Breast epithelium (tissue), 4 donors: ENCODE data around the gene ABCC6. TPM values are rescaled to one million over a fixed set of nuclear protein-coding genes. Genes with fewer than 3 reads are reported as not detected.

Experiments
- DNase-seq, 2 donors: peaks; one replicate each; pipeline ENCODE4 v3.0.0-alpha.2; 2019; ENCODE audit warnings: low spot score in 2 of 2
- H3K27ac ChIP-seq, 2 donors: fragments of 200-600 bp; sonication (generic) in 1 of 2; one replicate each; pipeline ENCODE4 v1.5.1; 2016 to 2019; ENCODE audit warnings: mild to moderate bottlenecking in 1 of 2
- H3K27me3 ChIP-seq, 2 donors: fragments of 200-600 bp; sonication (generic) in 1 of 2; one replicate each; pipeline versions ENCODE4 v1.5.1 to v1.6.0; 2017 to 2019; ENCODE audit warnings: control low read depth in 1 of 2, mild to moderate bottlenecking in 1 of 2
- H3K36me3 ChIP-seq: fragments of 200-600 bp; one replicate; pipeline ENCODE4 v1.5.1; 2019
- H3K4me1 ChIP-seq, 2 donors: fragments of 200-600 bp; sonication (generic); one replicate each; pipeline ENCODE4 v1.5.1; 2016 to 2019; ENCODE audit warnings: control low read depth in 1 of 2
- H3K4me3 ChIP-seq, 3 donors: fragments of 200-600 bp; sonication (generic); 1 replicate in 2 of 3; 2 replicates in 1 of 3; pipeline ENCODE4 v1.5.1; 2016 to 2019; ENCODE audit warnings: mild to moderate bottlenecking in 3 of 3, moderate library complexity in 2 of 3
- H3K9me3 ChIP-seq, 2 donors: fragments of 200-600 bp; sonication (generic) in 1 of 2; one replicate each; pipeline ENCODE4 v1.5.1; 2016 to 2019; ENCODE audit warnings: control low read depth in 1 of 2
- POLR2A ChIP-seq: fragments of 450-650 bp; IDR thresholded peaks from one replicate; pipeline ENCODE4 v1.6.1; 2016; ENCODE audit warnings: antibody characterized with exemption, mild to moderate bottlenecking, moderate library complexity
- POLR2AphosphoS5 ChIP-seq, 3 donors: sonication (generic); formaldehyde crosslinking; IDR thresholded peaks; one replicate each; pipeline ENCODE4 v1.6.1; 2017; ENCODE audit warnings: antibody characterized with exemption in 3 of 3
- intact Hi-C: fragments of 100-400 bp; cut with DNase I; formaldehyde crosslinking; loops from one replicate; pipeline ENCODE4 v1.15.1; 2023; ENCODE audit warnings: low total_unique reads
- total RNA-seq, 3 donors: library from RNA; depleted of rRNA; stranded (reverse); fragments of >200 nt; gene quantifications; one replicate each; pipeline ENCODE4 v1.1.0, GENCODE V29; 2016
- TF ChIP-seq, protein P1 (sequence below), 3 donors: fragments of 450-650 bp; IDR thresholded peaks; one replicate each; pipeline ENCODE4 v1.5.1; 2016 to 2017; ENCODE audit warnings: antibody characterized with exemption in 3 of 3, mild to moderate bottlenecking in 3 of 3, moderate library complexity in 3 of 3

Gene ABCC6
- total RNA-seq, 3 donors from 2014 or later: 3.6 to 4.2 (median 3.8) TPM

DNA sequence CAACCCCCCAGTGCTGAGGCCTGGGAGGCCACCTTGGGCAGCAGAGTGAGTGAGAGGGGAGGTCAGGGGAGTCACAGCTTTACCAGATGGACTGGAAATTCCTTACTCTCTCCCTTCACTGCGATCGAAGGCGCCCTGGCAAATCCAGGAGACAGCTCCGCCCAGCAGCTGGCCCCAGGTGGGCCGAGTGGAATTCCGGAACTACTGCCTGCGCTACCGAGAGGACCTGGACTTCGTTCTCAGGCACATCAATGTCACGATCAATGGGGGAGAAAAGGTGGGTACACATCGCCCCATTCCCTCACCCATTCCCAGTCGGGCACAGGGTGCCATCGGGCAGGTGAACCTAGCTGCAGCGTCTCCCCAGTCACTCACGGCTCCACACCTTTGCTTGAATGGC, 91.6 kb downstream of the ABCC6 start:
- TF ChIP-seq, protein P1, sequence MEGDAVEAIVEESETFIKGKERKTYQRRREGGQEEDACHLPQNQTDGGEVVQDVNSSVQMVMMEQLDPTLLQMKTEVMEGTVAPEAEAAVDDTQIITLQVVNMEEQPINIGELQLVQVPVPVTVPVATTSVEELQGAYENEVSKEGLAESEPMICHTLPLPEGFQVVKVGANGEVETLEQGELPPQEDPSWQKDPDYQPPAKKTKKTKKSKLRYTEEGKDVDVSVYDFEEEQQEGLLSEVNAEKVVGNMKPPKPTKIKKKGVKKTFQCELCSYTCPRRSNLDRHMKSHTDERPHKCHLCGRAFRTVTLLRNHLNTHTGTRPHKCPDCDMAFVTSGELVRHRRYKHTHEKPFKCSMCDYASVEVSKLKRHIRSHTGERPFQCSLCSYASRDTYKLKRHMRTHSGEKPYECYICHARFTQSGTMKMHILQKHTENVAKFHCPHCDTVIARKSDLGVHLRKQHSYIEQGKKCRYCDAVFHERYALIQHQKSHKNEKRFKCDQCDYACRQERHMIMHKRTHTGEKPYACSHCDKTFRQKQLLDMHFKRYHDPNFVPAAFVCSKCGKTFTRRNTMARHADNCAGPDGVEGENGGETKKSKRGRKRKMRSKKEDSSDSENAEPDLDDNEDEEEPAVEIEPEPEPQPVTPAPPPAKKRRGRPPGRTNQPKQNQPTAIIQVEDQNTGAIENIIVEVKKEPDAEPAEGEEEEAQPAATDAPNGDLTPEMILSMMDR (IDR thresholded peaks at IDR 0.05): no peak
- TF ChIP-seq POLR2AphosphoS5 (IDR thresholded peaks at IDR 0.05) (no peak), POLR2A (no peak)
- intact Hi-C loops: no loop called here
- Histone ChIP-seq H3K4me3 (no peak overlapping the region), H3K9me3 (no peaks in the 10 kb centered on the region), H3K4me1 (no peaks in the 10 kb centered on the region), H3K27me3 (no peaks in the 10 kb centered on the region), H3K36me3 (peaks cover 3% of the 10 kb centered on the region), H3K27ac (no peak overlapping the region)
- no peak for DNase-seq

DNA sequence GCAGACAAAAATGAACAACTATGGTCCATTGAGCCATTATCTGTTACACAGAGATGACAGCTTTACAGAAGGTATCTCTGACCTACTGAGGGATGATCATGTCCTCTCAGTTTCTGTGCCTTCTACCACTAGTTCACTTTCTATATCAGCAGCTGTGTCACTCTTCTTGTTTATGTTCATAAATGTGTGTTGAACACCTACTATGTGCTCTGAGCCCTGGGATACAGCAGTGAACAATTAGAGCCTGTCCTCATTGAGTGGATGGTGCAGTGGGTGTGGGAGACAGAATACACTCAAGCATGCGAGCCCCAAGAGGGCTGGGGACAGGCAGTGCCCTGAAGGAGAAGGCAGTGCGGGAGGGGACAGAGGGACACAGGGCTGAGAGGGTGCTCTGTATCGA, 92.1 kb downstream of the ABCC6 start:
- Histone ChIP-seq H3K27ac (no peak overlapping the region), H3K27me3 (no peaks in the 10 kb centered on the region), H3K4me3 (no peak overlapping the region), H3K9me3 (no peaks in the 10 kb centered on the region), H3K36me3 (peaks cover 3% of the 10 kb centered on the region), H3K4me1 (no peaks in the 10 kb centered on the region)
- intact Hi-C loops: no loop called here
- TF ChIP-seq, protein P1 (IDR thresholded peaks at IDR 0.05): no peak
- no peak for TF ChIP-seq POLR2AphosphoS5 (IDR thresholded peaks at IDR 0.05)
- no peak for TF ChIP-seq POLR2A
- DNase-seq: no peak

DNA sequence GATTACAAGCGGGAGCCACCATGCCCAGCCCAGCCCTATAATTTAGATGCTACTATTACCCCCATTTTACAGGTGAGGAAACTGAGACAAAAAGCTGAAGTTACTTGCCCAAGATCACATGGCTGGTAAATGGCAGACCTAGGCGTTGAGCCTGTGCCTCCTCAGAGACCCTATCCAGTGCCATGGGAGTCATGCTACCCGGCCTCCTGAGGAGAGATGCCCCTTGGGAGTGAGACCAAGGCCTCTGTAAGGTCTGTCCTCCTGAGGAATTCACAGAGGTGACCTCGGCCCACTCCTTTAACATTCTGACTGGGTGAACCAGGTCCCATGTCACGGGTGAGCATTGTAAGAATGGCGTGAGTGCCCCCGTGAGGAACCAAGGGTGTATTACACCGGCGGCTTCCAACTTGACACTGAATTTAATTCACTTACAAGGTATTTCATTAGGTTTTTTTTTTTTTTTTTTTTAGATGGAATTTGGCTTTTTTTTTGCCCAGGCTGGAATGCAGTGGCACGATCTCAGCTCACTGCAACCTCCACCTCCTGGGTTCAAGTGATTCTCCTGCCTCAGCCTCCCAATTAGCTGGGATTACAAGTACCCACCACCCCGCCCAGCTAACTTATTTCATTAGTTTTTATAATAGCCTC, 95.7 kb downstream of the ABCC6 start:
- Histone ChIP-seq H3K27ac (no peak overlapping the region), H3K36me3 (peaks cover 11% of the 10 kb centered on the region), H3K9me3 (peaks cover 9% of the 10 kb centered on the region in 2 donors), H3K27me3 (no peaks in the 10 kb centered on the region), H3K4me1 (no peaks in the 10 kb centered on the region), H3K4me3 (no peak overlapping the region)
- DNase-seq: peak in 1 of 2 donors; percentile 62
- no peak for TF ChIP-seq POLR2AphosphoS5 (IDR thresholded peaks at IDR 0.05)
- TF ChIP-seq, protein P1 (IDR thresholded peaks at IDR 0.05): peak; percentile 81 to 94 (median 83)
- intact Hi-C loops: no loop called here

DNA sequence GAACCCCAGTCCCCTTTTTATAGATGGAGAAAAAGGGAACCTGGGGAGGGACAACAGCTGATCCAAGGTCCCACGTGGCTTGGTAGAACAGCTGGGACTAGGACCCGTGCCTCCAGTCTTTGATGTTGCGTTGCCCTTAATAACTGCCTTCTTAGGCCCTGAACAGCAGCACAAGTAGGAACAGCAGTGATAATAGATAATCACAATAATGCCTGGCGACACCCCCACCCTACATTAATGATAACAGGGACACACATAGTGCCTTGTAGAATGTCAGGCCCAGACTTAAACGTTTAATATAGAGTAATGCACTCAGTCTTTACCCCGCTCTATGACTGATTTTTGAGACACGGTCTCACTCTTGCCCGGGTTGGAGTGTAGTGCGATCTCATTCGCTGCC, 96.4 kb downstream of the ABCC6 start:
- H3K9me3 ChIP-seq: peaks cover 9% of the 10 kb centered on the region in 2 donors
- intact Hi-C loops: no loop called here
- peaks cover 10% of the 10 kb centered on the region for H3K36me3 ChIP-seq
- DNase-seq: no peak
- no peak overlapping the region for H3K27ac ChIP-seq
- no peak overlapping the region for H3K4me3 ChIP-seq
- H3K27me3 ChIP-seq: no peaks in the 10 kb centered on the region
- no peak for TF ChIP-seq POLR2AphosphoS5 (IDR thresholded peaks at IDR 0.05)
- TF ChIP-seq, protein P1 (IDR thresholded peaks at IDR 0.05): no peak
- TF ChIP-seq POLR2A: no peak
- H3K4me1 ChIP-seq: no peaks in the 10 kb centered on the region

DNA sequence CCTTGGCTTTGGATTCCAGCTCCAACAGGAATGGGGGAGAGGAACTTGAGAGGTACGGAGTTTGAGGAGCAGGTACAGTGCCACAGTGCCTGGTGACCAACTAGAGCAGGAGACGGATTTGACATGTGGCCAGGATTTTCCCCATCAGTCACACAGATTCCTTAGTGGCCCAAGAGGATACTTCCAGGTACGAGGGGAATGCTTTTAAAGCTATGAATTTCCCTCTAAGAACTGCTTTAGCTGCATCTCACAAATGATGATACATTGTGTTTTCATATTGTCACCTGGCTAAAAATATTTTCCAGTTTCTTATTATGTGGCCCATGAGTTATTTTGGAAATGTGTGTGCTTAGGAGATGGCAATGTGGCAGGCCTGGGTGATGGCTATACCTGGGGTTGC, 98.3 kb downstream of the ABCC6 start:
- Histone ChIP-seq H3K9me3 (peaks cover 9% of the 10 kb centered on the region in 2 donors), H3K27ac (no peak overlapping the region), H3K4me1 (no peaks in the 10 kb centered on the region), H3K4me3 (no peak overlapping the region), H3K36me3 (peaks cover 8% of the 10 kb centered on the region), H3K27me3 (no peaks in the 10 kb centered on the region)
- intact Hi-C loops: no loop called here
- TF ChIP-seq POLR2AphosphoS5 (IDR thresholded peaks at IDR 0.05) (no peak), POLR2A (no peak)
- no peak for DNase-seq
